HepG2 (cell line): ENCODE results near the gene CKS2. TPM values are rescaled to one million over a fixed set of nuclear protein-coding genes. Genes with fewer than 3 reads are reported as not detected.

Experiments used
- ARNT2 ChIP-seq: sonication (generic); formaldehyde crosslinking; IDR thresholded peaks from 2 replicates; pipeline ENCODE4 v1.8.0; 2022; ENCODE audit warnings: mild to moderate bottlenecking, low read depth, missing genetic modification reagents, moderate library complexity
- BRCA1 ChIP-seq: sonication (generic); formaldehyde crosslinking; IDR thresholded peaks from 2 replicates; pipeline ENCODE4 v1.4.0; 2020; ENCODE audit warnings: missing genetic modification reagents
- FOXJ3 ChIP-seq: sonication (generic); formaldehyde crosslinking; IDR thresholded peaks from 2 replicates; pipeline ENCODE4 v1.4.0; 2020; ENCODE audit warnings: missing genetic modification reagents, mild to moderate bottlenecking, borderline replicate concordance
- FOXO4 ChIP-seq: sonication (generic); formaldehyde crosslinking; conservative IDR thresholded peaks from 2 replicates; pipeline ENCODE4 v1.8.1; 2023; ENCODE audit warnings: missing genetic modification reagents
- GPN1 ChIP-seq: sonication (generic); formaldehyde crosslinking; IDR thresholded peaks from 2 replicates; pipeline ENCODE4 v1.5.1; 2020; ENCODE audit warnings: missing genetic modification reagents, borderline replicate concordance
- HNRNPH1 ChIP-seq: fragments of 200-400 bp; formaldehyde crosslinking; optimal IDR thresholded peaks from 2 replicates; pipeline ENCODE3; 2017; ENCODE audit warnings: mild to moderate bottlenecking, low read depth, low read length
- IRF2 ChIP-seq: IDR thresholded peaks from 2 replicates; pipeline ENCODE4 v1.6.1; 2018; ENCODE audit warnings: missing genetic modification reagents, missing compliant biosample characterization
- IRX3 ChIP-seq: sonication (generic); formaldehyde crosslinking; IDR thresholded peaks from 2 replicates; pipeline ENCODE4 v1.8.1; 2023; ENCODE audit warnings: mild to moderate bottlenecking, low read depth, missing genetic modification reagents, borderline replicate concordance
- KLF11 ChIP-seq: IDR thresholded peaks from 2 replicates; pipeline ENCODE4 v1.6.1; 2016; ENCODE audit warnings: missing compliant biosample characterization
- MXD3 ChIP-seq: IDR thresholded peaks from 2 replicates; pipeline ENCODE4 v1.6.1; 2016; ENCODE audit warnings: mild to moderate bottlenecking, missing biosample characterization, missing genetic modification reagents
- PLRG1 ChIP-seq: fragments of 450-650 bp; conservative IDR thresholded peaks from 2 replicates; pipeline ENCODE4 v1.6.1; 2016
- POLR2AphosphoS2 ChIP-seq: IDR thresholded peaks from 2 replicates; pipeline ENCODE4 v1.6.1; 2011; ENCODE audit warnings: low read depth, low read length, improper control_type of control experiment
- RXRB ChIP-seq: IDR thresholded peaks from 2 replicates; pipeline ENCODE4 v1.6.1; 2016; ENCODE audit warnings: borderline replicate concordance, missing genetic modification reagents, missing compliant biosample characterization
- TCF7L2 ChIP-seq: IDR thresholded peaks from 2 replicates; pipeline ENCODE4 v1.6.1; 2011; ENCODE audit warnings: mild to moderate bottlenecking, low read depth, low read length, moderate library complexity
- TMF1 ChIP-seq: sonication (generic); formaldehyde crosslinking; IDR thresholded peaks from 2 replicates; pipeline ENCODE4 v1.8.1; 2022; ENCODE audit warnings: low read depth, missing genetic modification reagents
- XBP1 ChIP-seq: sonication (generic); formaldehyde crosslinking; IDR thresholded peaks from 2 replicates; pipeline ENCODE4 v1.5.0; 2020; ENCODE audit warnings: missing genetic modification reagents
- ZBTB14 ChIP-seq: sonication (generic); formaldehyde crosslinking; IDR thresholded peaks from 2 replicates; pipeline ENCODE4 v1.4.0; 2020; ENCODE audit warnings: missing genetic modification reagents
- ZNF136 ChIP-seq: sonication (generic); formaldehyde crosslinking; IDR thresholded peaks from 2 replicates; pipeline ENCODE4 v1.8.1; 2022; ENCODE audit warnings: low read depth, mild to moderate bottlenecking, moderate library complexity, missing genetic modification reagents
- ZNF143 ChIP-seq: sonication (generic); formaldehyde crosslinking; IDR thresholded peaks from 2 replicates; pipeline ENCODE4 v1.4.0; 2020; ENCODE audit warnings: missing genetic modification reagents
- ZNF160 ChIP-seq: sonication (generic); formaldehyde crosslinking; IDR thresholded peaks from 2 replicates; pipeline ENCODE4 v1.8.0; 2022; ENCODE audit warnings: mild to moderate bottlenecking, inconsistent platforms, missing genetic modification reagents
- ZNF18 ChIP-seq: sonication (generic); formaldehyde crosslinking; IDR thresholded peaks from 2 replicates; pipeline ENCODE4 v1.8.0; 2022; ENCODE audit warnings: mild to moderate bottlenecking, missing genetic modification reagents; ENCODE audit not compliant: insufficient replicate concordance
- ZNF382 ChIP-seq: sonication (generic); formaldehyde crosslinking; IDR thresholded peaks from 2 replicates; pipeline ENCODE4 v1.5.0; 2020; ENCODE audit warnings: missing genetic modification reagents, mild to moderate bottlenecking, borderline replicate concordance
- ZNF460 ChIP-seq: sonication (generic); formaldehyde crosslinking; IDR thresholded peaks from 2 replicates; pipeline ENCODE4 v1.5.1; 2020; ENCODE audit warnings: missing genetic modification reagents, mild to moderate bottlenecking, borderline replicate concordance
- ZNF512 ChIP-seq: sonication (generic); formaldehyde crosslinking; IDR thresholded peaks from 2 replicates; pipeline ENCODE4 v1.4.0; 2020; ENCODE audit warnings: mild to moderate bottlenecking, missing genetic modification reagents
- polyA plus RNA-seq, 8 experiments: library from polyadenylated mRNA; depleted of rRNA in 3 of 8; stranded (reverse) in 7 of 8; unstranded in 1 of 8; fragments of >200 nt; fragmentation: Illumina TruSeq in 4 of 8; extraction: Trizol in 4 of 8; gene quantifications; 2 replicates each; pipeline versions ENCODE4 v1.2.1 to v1.2.3, GENCODE V29; 2011 to 2016; ENCODE audit warnings: low read depth in 4 of 8, missing spikeins in 1 of 8, mixed read lengths in 1 of 8; ENCODE audit not compliant: insufficient read depth in 1 of 8
- total RNA-seq, 5 experiments: library from RNA; depleted of rRNA; stranded (reverse); fragments of >200 nt; fragmentation: Illumina TruSeq; extraction: Trizol; gene quantifications; 2 replicates each; pipeline ENCODE4 v1.2.3, GENCODE V29; 2016; ENCODE audit warnings: low read depth in 1 of 5

Gene CKS2
- total and polyA plus RNA-seq, 2 of the 13 experiments (the other 11 are each of a cell fraction or from before 2014, with no cell fraction given), result 251 to 317 TPM

GRCh38 chr9:89310475-89311345, at the start of gene CKS2 (continued):
- TF ChIP-seq HNRNPH1 (no peak), FOXJ3 (CRISPR knock-in tag) (no peak), IRF2 (peak; percentile 27), ZNF512 (CRISPR knock-in tag) (no peak), IRX3 (CRISPR knock-in tag) (no peak), FOXO4 (CRISPR knock-in tag) (no peak), ZNF136 (CRISPR knock-in tag) (peak; percentile 82; the same call in 1 of the 2 replicates), ZNF18 (CRISPR knock-in tag) (no peak), POLR2AphosphoS2 (no peak), ZNF460 (CRISPR knock-in tag) (no peak), GPN1 (CRISPR knock-in tag) (0 out of 2 replicates have a peak, but pooled peaks have one; percentile 36), TCF7L2 (no peak), PLRG1 (no peak), KLF11 (CRISPR knock-in tag) (no peak), BRCA1 (CRISPR knock-in tag) (peak; percentile 28; the same call in 1 of the 2 replicates), ZNF143 (CRISPR knock-in tag) (peak; percentile 76; the same call in 1 of the 2 replicates), ZNF382 (CRISPR knock-in tag) (no peak), XBP1 (CRISPR knock-in tag) (no peak), ZBTB14 (CRISPR knock-in tag) (no peak), ZNF160 (CRISPR knock-in tag) (peak; percentile 14; the same call in 1 of the 2 replicates), TMF1 (CRISPR knock-in tag) (no peak), RXRB (CRISPR knock-in tag) (peak; percentile 15; the same call in 1 of the 2 replicates), ARNT2 (CRISPR knock-in tag) (no peak), MXD3 (CRISPR knock-in tag) (peak; percentile 37)
